ENCODE data around the gene ANKRD16.

Gene ANKRD16

GRCh38 chr10:5932345-5932744, 42.7 kb upstream of the ANKRD16 start:
- H3K36me3 ChIP-seq (replicated peaks): peaks cover 52% of the 10 kb centered on the region
- H3K27ac ChIP-seq: no peak overlapping the region
- TF ChIP-seq, protein P1, sequence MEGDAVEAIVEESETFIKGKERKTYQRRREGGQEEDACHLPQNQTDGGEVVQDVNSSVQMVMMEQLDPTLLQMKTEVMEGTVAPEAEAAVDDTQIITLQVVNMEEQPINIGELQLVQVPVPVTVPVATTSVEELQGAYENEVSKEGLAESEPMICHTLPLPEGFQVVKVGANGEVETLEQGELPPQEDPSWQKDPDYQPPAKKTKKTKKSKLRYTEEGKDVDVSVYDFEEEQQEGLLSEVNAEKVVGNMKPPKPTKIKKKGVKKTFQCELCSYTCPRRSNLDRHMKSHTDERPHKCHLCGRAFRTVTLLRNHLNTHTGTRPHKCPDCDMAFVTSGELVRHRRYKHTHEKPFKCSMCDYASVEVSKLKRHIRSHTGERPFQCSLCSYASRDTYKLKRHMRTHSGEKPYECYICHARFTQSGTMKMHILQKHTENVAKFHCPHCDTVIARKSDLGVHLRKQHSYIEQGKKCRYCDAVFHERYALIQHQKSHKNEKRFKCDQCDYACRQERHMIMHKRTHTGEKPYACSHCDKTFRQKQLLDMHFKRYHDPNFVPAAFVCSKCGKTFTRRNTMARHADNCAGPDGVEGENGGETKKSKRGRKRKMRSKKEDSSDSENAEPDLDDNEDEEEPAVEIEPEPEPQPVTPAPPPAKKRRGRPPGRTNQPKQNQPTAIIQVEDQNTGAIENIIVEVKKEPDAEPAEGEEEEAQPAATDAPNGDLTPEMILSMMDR (IDR thresholded peaks at IDR 0.05; ENCODE audit: low read depth, low read length, missing control alignments): no peak
- no peak overlapping the region for H3K4me3 ChIP-seq (ENCODE audit: low read depth, low read length)
- no peaks in the 10 kb centered on the region for H3K27me3 ChIP-seq (replicated peaks)
- in situ Hi-C loops (cut with HindIII; ENCODE audit: low pct_ligation_motif_present, low sequenced_read_pairs): no loop called here
- no peak for DNase-seq

DNA sequence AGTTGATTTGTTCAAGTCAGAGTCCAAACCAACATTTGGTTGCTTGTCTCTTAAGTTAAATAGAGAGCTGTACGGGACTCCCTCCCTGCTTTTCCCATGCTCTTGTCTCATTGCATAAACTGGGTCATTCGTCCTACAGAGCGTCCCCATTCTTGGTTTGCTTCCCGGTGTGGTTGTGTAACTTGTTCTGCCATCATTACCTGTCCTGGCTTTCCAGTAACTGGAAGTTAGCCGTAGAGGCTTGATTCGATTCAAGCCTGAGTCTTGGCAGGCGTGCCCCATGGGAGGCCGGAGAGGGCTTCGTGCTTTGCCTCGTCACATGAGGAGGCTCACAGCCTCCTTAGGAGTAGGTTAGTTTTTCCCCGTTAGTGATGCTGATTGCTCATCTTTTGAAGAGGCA, 40.6 kb upstream of the ANKRD16 start:
- Histone ChIP-seq H3K4me3 (ENCODE audit: low read depth, low read length) (no peak overlapping the region), H3K36me3 (replicated peaks) (peaks cover 49% of the 10 kb centered on the region), H3K27me3 (replicated peaks) (no peaks in the 10 kb centered on the region), H3K27ac (no peak overlapping the region)
- no peak for DNase-seq
- in situ Hi-C loops (cut with HindIII; ENCODE audit: low pct_ligation_motif_present, low sequenced_read_pairs): no loop called here
- TF ChIP-seq, protein P1 (IDR thresholded peaks at IDR 0.05; ENCODE audit: low read depth, low read length, missing control alignments): no peak

DNA sequence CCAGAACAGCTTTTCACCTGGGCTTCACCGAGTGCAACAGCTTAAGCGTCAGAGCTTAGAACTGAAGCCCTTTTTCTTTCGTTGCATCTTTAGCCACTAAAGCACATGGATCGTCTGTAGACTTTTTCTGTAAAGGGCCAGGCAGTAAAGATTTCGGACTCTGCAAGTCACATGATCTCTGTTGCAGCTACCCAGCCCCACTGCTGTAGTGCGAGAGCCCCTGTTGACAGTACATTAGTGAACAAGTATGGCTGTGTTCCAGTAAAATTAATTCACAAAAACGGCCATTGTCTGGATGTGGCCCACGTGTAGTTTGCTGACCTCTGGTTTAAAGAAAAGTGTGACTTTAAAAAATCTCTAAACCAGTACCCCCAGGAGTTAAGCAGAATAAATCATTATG, 39.7 kb upstream of the ANKRD16 start:
- Histone ChIP-seq H3K27me3 (replicated peaks) (no peaks in the 10 kb centered on the region), H3K36me3 (replicated peaks) (peaks cover 53% of the 10 kb centered on the region), H3K4me3 (ENCODE audit: low read depth, low read length) (no peak overlapping the region), H3K27ac (no peak overlapping the region)
- no peak for DNase-seq
- in situ Hi-C loops (cut with HindIII; ENCODE audit: low pct_ligation_motif_present, low sequenced_read_pairs): no loop called here
- TF ChIP-seq, protein P1 (IDR thresholded peaks at IDR 0.05; ENCODE audit: low read depth, low read length, missing control alignments): no peak

- peaks cover 68% of the 10 kb centered on the region for H3K36me3 ChIP-seq (replicated peaks)
- no peak overlapping the region for H3K27ac ChIP-seq
- H3K4me3 ChIP-seq (ENCODE audit: low read depth, low read length): no peak overlapping the region
- no peak for DNase-seq
- H3K27me3 ChIP-seq (replicated peaks): no peaks in the 10 kb centered on the region
- TF ChIP-seq, protein P1 (IDR thresholded peaks at IDR 0.05; ENCODE audit: low read depth, low read length, missing control alignments): no peak
- in situ Hi-C loops (cut with HindIII; ENCODE audit: low pct_ligation_motif_present, low sequenced_read_pairs): no loop called here
Measured at GRCh38 chr10:5927306-5927705, 37.6 kb upstream of the ANKRD16 start.

GRCh38 chr10:5924889-5925288, 35.2 kb upstream of the ANKRD16 start:
- in situ Hi-C loops (cut with HindIII; ENCODE audit: low pct_ligation_motif_present, low sequenced_read_pairs): no loop called here
- Histone ChIP-seq H3K27ac (no peak overlapping the region), H3K4me3 (ENCODE audit: low read depth, low read length) (no peak overlapping the region), H3K27me3 (replicated peaks) (no peaks in the 10 kb centered on the region), H3K36me3 (replicated peaks) (peaks cover 74% of the 10 kb centered on the region)
- no peak for DNase-seq
- TF ChIP-seq, protein P1 (IDR thresholded peaks at IDR 0.05; ENCODE audit: low read depth, low read length, missing control alignments): no peak

DNA sequence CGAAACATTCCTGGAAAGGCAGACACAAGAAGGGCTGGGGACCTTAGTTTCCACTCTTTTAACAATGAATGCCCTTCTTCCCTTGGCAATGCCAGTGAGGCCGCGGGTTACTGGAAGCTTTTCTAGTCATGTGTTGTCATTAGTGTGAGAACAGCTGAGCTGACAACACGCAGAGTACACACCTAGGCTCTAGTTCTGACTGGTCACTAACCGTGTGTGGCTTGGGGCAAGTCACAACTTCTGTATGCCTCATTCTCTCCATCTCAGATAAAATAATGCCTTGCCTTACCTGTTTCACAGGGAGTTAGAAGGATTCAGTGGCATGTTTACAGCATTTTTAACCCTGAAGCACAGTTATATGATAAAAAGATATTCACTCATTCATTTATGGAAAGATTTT, 32.1 kb upstream of the ANKRD16 start:
- H3K27me3 ChIP-seq (replicated peaks): no peaks in the 10 kb centered on the region
- H3K27ac ChIP-seq: no peak overlapping the region
- peaks cover 74% of the 10 kb centered on the region for H3K36me3 ChIP-seq (replicated peaks)
- DNase-seq: no peak
- in situ Hi-C loops (cut with HindIII; ENCODE audit: low pct_ligation_motif_present, low sequenced_read_pairs): no loop called here
- TF ChIP-seq, protein P1 (IDR thresholded peaks at IDR 0.05; ENCODE audit: low read depth, low read length, missing control alignments): no peak
- no peak overlapping the region for H3K4me3 ChIP-seq (ENCODE audit: low read depth, low read length)

Data from brain microvascular endothelial cell (primary cell).